Peyer's patch (tissue), 4 donors: ENCODE measurements around the gene GPR107.
"Not testable (repeated sequence)": the region's sequence is repeated elsewhere in the genome, so short reads cannot be mapped to it uniquely, and the experiment has no call there.

Experiments
- CTCF ChIP-seq, 6 experiments: fragments of 450-650 bp in 4 of 6; fragments of 200-600 bp in 2 of 6; sonication (generic) in 1 of 6; IDR thresholded peaks; one replicate each; pipeline ENCODE4 v1.5.1; 2017 to 2019; ENCODE audit warnings: antibody characterized with exemption in 6 of 6, mild to moderate bottlenecking in 3 of 6, moderate library complexity in 1 of 6
- POLR2A ChIP-seq, 2 donors: fragments of 450-650 bp; IDR thresholded peaks; one replicate each; pipeline ENCODE4 v1.5.1; 2017; ENCODE audit warnings: antibody characterized with exemption in 2 of 2, mild to moderate bottlenecking in 2 of 2, moderate library complexity in 2 of 2

GRCh38 chr9:130021842-130022241, 31.9 kb upstream of the GPR107 start:
- TF ChIP-seq CTCF, POLR2A (IDR thresholded peaks at IDR 0.05): not testable (repeated sequence)
